Peyer's patch (tissue), 4 donors: ENCODE results near the gene MAPK4.

Source experiments
- CTCF ChIP-seq, 6 experiments: fragments of 450-650 bp in 4 of 6; fragments of 200-600 bp in 2 of 6; sonication (generic) in 1 of 6; IDR thresholded peaks; one replicate each; pipeline ENCODE4 v1.5.1; 2017 to 2019; ENCODE audit warnings: antibody characterized with exemption in 6 of 6, mild to moderate bottlenecking in 3 of 6, moderate library complexity in 1 of 6
- POLR2A ChIP-seq, 2 donors: fragments of 450-650 bp; IDR thresholded peaks; one replicate each; pipeline ENCODE4 v1.5.1; 2017; ENCODE audit warnings: antibody characterized with exemption in 2 of 2, mild to moderate bottlenecking in 2 of 2, moderate library complexity in 2 of 2

DNA sequence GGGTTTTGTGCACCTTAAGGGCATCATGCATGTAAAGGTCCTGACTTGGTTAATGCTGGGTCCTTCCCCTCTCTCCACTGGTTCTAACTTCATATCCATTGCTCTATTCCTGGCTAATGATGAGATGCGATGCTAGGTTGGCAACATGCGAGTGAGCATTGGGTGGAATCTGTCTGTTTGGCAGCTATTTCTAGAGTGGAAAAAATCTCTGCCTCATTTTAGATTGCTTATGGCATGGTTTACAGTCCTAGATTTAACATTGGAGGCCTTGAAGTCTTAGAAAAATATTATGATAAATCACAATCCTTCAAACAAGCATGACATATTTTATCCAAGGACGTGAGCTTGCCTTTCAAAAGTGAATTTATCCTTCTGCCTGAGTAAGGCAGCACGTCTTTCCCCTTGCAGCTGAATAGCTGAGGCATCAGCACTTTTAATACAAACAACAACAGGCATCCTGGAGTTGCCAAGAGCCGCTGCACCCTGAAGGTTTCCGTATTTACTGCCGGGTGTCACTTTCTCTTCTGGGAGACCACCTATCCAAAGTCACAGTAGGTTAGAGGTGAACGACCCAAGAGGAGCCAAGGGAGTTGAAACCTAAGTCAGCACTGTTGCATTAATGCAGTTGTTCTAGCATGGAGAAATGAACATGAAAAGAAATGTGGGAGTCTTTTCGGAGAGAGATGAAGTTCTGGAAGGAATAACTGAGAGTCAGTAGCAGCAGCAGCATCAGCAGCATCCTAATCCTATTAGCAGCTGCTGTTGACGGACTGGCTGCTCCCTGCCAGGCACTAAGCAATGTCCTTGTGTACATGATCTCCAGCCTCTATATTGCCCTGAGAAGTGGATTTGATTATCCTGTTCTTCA lies 78.4 kb downstream of the MAPK4 start:
- no peak for TF ChIP-seq POLR2A (IDR thresholded peaks at IDR 0.05)
- TF ChIP-seq CTCF (IDR thresholded peaks at IDR 0.05): no peak
